DMS153 treated with DMSO at 0.1 percent for 48 hours (cell line): ENCODE measurements around the gene CNTN4.

Experiments used
- DNase-seq: peaks from one replicate; lab custom pipeline; 2025; ENCODE audit not compliant: unreplicated experiment; lab: John Stamatoyannopoulos, UW

CNTN4 gene

GRCh38 chr3:2148561-2149340 is 50.1 kb downstream of the CNTN4 start:
- DNase-seq, result no peak

- no peak for DNase-seq
These were observed 54.4 kb downstream of the CNTN4 start for GRCh38 chr3:2153053-2153452.

- no peak for DNase-seq
These were observed 54.9 kb downstream of the CNTN4 start for GRCh38 chr3:2153547-2153946.

GRCh38 chr3:2154621-2155020 is 56.0 kb downstream of the CNTN4 start:
- no peak for DNase-seq

- DNase-seq, result no peak
These were observed 57.7 kb downstream of the CNTN4 start for GRCh38 chr3:2156244-2156847.

- DNase-seq, result no peak
These were observed 60.2 kb downstream of the CNTN4 start for GRCh38 chr3:2158828-2159227.

- DNase-seq, result no peak
These were observed 67.9 kb downstream of the CNTN4 start for GRCh38 chr3:2166552-2166951.

- peak; percentile 26 for DNase-seq
These were observed 74.0 kb downstream of the CNTN4 start for GRCh38 chr3:2172561-2173171.

GRCh38 chr3:2180634-2181033 is 82.0 kb downstream of the CNTN4 start:
- no peak for DNase-seq

GRCh38 chr3:2198776-2199279 is 100.2 kb downstream of the CNTN4 start:
- DNase-seq, result no peak

- no peak for DNase-seq
These were observed 105.4 kb downstream of the CNTN4 start for GRCh38 chr3:2204054-2204453.

- no peak for DNase-seq
These were observed 107.0 kb downstream of the CNTN4 start for GRCh38 chr3:2205692-2206091.

- DNase-seq, result no peak
These were observed 107.9 kb downstream of the CNTN4 start for GRCh38 chr3:2206536-2206935.

GRCh38 chr3:2211568-2211967 is 112.9 kb downstream of the CNTN4 start:
- no peak for DNase-seq

GRCh38 chr3:2212206-2212605 is 113.5 kb downstream of the CNTN4 start:
- DNase-seq, result no peak

GRCh38 chr3:2218375-2218774 is 119.7 kb downstream of the CNTN4 start:
- DNase-seq, result no peak

GRCh38 chr3:2218816-2219215 is 120.2 kb downstream of the CNTN4 start:
- DNase-seq, result no peak

- no peak for DNase-seq
These were observed 137.5 kb downstream of the CNTN4 start for GRCh38 chr3:2236203-2236602.

- no peak for DNase-seq
These were observed 145.5 kb downstream of the CNTN4 start for GRCh38 chr3:2244137-2244536.

- peak; percentile 5 for DNase-seq
These were observed 148.4 kb downstream of the CNTN4 start for GRCh38 chr3:2246873-2247648.

- no peak for DNase-seq
These were observed 149.2 kb downstream of the CNTN4 start for GRCh38 chr3:2247831-2248230.
